Measurements from ENCODE around the gene GRAMD2A.

DNA sequence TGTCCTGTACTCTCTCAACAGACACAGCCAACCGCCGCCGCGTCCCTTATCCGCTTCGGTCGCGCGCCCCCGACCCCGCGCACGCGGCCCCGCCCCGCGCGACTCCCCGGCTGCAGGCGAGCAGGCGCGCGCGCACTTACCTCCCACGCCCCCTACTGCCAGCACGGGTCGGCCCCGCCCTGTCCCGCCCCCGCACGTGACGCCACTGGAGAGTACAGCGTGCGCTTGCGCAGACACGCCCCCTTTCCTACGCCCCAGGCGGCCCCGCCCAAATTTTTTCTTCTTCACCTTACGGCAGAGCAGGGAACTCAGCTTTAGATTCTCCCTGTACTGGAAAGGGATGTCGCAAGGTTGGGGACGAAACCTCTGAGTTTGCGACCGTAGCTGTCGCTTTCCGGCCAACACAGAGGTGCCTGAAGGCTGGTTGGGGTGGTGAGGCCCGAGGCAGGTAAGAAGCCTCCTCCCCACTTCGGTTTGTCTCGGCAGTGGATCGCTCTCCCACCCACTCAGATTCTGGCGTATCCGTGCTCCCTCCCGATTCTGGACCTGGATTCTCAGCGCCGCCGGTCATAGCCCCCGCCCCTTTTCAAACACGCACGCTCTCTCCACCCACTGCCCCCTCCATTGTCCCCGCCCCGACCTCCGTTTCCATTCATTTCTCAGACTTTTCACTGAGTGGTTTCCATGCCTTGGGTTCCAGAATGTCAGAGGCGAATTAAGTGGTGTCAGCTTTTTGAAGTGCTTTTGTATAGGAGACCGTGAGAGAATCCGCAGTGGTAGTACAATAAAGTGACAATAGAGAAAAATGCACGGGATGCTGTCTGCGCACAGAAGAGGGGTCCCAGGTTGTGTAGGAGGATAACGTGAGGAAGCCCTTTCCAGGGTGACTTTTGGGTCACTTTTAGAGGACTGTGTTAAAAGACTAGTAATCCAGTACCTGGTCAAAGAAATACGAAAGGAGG, 79.3 kb downstream of the GRAMD2A start, which contains the start of the genes MYO9A and SENP8:
- TF ChIP-seq, protein P1, sequence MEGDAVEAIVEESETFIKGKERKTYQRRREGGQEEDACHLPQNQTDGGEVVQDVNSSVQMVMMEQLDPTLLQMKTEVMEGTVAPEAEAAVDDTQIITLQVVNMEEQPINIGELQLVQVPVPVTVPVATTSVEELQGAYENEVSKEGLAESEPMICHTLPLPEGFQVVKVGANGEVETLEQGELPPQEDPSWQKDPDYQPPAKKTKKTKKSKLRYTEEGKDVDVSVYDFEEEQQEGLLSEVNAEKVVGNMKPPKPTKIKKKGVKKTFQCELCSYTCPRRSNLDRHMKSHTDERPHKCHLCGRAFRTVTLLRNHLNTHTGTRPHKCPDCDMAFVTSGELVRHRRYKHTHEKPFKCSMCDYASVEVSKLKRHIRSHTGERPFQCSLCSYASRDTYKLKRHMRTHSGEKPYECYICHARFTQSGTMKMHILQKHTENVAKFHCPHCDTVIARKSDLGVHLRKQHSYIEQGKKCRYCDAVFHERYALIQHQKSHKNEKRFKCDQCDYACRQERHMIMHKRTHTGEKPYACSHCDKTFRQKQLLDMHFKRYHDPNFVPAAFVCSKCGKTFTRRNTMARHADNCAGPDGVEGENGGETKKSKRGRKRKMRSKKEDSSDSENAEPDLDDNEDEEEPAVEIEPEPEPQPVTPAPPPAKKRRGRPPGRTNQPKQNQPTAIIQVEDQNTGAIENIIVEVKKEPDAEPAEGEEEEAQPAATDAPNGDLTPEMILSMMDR (IDR thresholded peaks at IDR 0.05; ENCODE audit: extremely low read depth in 1 of 2, insufficient read depth in 1 of 2, low read depth in 1 of 2, low read length in 2 of 2), result peak in 1 of 2 donors; percentile 13
- TF ChIP-seq EZH2 (IDR thresholded peaks at IDR 0.05; ENCODE audit: borderline replicate concordance, low read depth, low read length, severe bottlenecking), result no peak
- peak; percentile 71 for TF ChIP-seq POLR2A (IDR thresholded peaks at IDR 0.05; ENCODE audit: low read depth, low read length)
- no peak for TF ChIP-seq FOS (IDR thresholded peaks at IDR 0.05; ENCODE audit: borderline replicate concordance, insufficient read depth, low read length)
- TF ChIP-seq POLR2AphosphoS5 (IDR thresholded peaks at IDR 0.05; ENCODE audit: insufficient read depth, low read depth, low read length), result peak; percentile 60

Data from endothelial cell of umbilical vein (primary cell).